K562 (cell line): ENCODE results near the gene MTTP. TPM values are rescaled to one million over a fixed set of nuclear protein-coding genes. Genes with fewer than 3 reads are reported as not detected.

Source experiments
- ATAC-seq: fragments of 200-7000 bp; cut with Tn5 transposase; 3 replicates; pipeline ENCODE4 v1.9.1; 2020; ENCODE audit warnings: moderate library complexity
- BruUV-seq: library from RNA; stranded (reverse); fragments of 400-500 nt; replicated peaks from 2 replicates; lab custom pipeline; 2021; lab: Mats Ljungman, UMichigan
- CTCF ChIA-PET: fragments of 300-600 bp; formaldehyde crosslinking; extraction: SDS; loops from one replicate; lab custom pipeline; 2021; ENCODE audit warnings: low intra/inter-chr PET ratio; lab: Yijun Ruan, JAX
- POLR2A ChIA-PET: fragments of 300-600, 350-650 bp; sonication (Branson Sonifier 250); formaldehyde crosslinking; extraction: SDS; loops from one replicate; lab custom pipeline; 2021; ENCODE audit warnings: antibody characterized with exemption, inconsistent platforms; lab: Yijun Ruan, JAX
- DNase-seq, 4 experiments: peaks; one replicate each; pipeline versions ENCODE4 v3.0.0 to v3.0.0-alpha.2; 2011 to 2018; ENCODE audit warnings: low spot score in 3 of 4, mixed read lengths in 3 of 4; ENCODE audit errors: extremely low read depth in 1 of 4
- FAIRE-seq: peaks from 2 replicates; lab custom pipeline; 2011; peaks lifted over from hg19 to GRCh38; lab: Jason Lieb, UNC
- H2AFZ ChIP-seq: 2 replicates; pipeline ENCODE4 v1.6.0; 2011; ENCODE audit warnings: low read depth, low read length, control low read depth, inconsistent platforms
- H3K27ac ChIP-seq: fragments of 200-600 bp; 3 replicates; pipeline ENCODE4 v1.8.0; 2011; ENCODE audit warnings: low read depth, mild to moderate bottlenecking, control low read depth, inconsistent platforms, low read length, moderate library complexity, mixed read lengths; ENCODE audit errors: extremely low read depth
- H3K27me3 ChIP-seq, 2 experiments: fragments of 300-600 bp in 1 of 2; 2 replicates in 1 of 2; 3 replicates in 1 of 2; pipeline versions ENCODE4 v1.6.0 to v1.8.0; 2011; ENCODE audit warnings: inconsistent platforms in 2 of 2, low read length in 2 of 2, mild to moderate bottlenecking in 1 of 2, mixed read lengths in 1 of 2, moderate library complexity in 1 of 2; ENCODE audit not compliant: control insufficient read depth in 2 of 2, insufficient read depth in 2 of 2
- H3K36me3 ChIP-seq: fragments of 300-600 bp; 3 replicates; pipeline ENCODE4 v1.8.0; 2011; ENCODE audit warnings: mild to moderate bottlenecking, low read length, inconsistent platforms; ENCODE audit not compliant: control insufficient read depth, insufficient read depth
- H3K4me1 ChIP-seq, 2 experiments: fragments of 200-600 bp in 1 of 2; replicated peaks in 1 of 2; 2 replicates in 1 of 2; 3 replicates in 1 of 2; pipeline versions ENCODE4 v1.5.1 to v1.8.0; 2011; ENCODE audit warnings: inconsistent platforms in 2 of 2, low read length in 2 of 2, mild to moderate bottlenecking in 1 of 2, mixed read lengths in 1 of 2, moderate library complexity in 1 of 2; ENCODE audit not compliant: control insufficient read depth in 2 of 2, insufficient read depth in 2 of 2
- H3K4me2 ChIP-seq: 2 replicates; pipeline ENCODE4 v1.6.1; 2011; ENCODE audit warnings: low read length, control low read depth, inconsistent platforms, mixed read lengths; ENCODE audit not compliant: insufficient read depth
- H3K4me3 ChIP-seq: fragments of 200-600 bp; sonication (generic), shearing (Covaris generic); 2 replicates; pipeline ENCODE4 v1.5.1; 2016; ENCODE audit warnings: control low read depth, inconsistent platforms
- H3K79me2 ChIP-seq: fragments of 200-600 bp; 3 replicates; pipeline ENCODE4 v1.8.0; 2011; ENCODE audit warnings: low read length, inconsistent platforms; ENCODE audit not compliant: control insufficient read depth, insufficient read depth
- H3K9ac ChIP-seq, 2 experiments: 2 replicates each; pipeline versions ENCODE4 v1.6.0 to v1.6.1; 2011; ENCODE audit warnings: low read depth in 2 of 2, low read length in 2 of 2, control low read depth in 1 of 2, inconsistent platforms in 1 of 2, mild to moderate bottlenecking in 1 of 2, mixed read lengths in 1 of 2; ENCODE audit not compliant: insufficient read depth in 1 of 2
- H3K9me1 ChIP-seq: one replicate; pipeline ENCODE4 v1.6.0; 2011; ENCODE audit warnings: inconsistent platforms, mild to moderate bottlenecking, low read length, moderate library complexity; ENCODE audit not compliant: control insufficient read depth, insufficient read depth
- H3K9me3 ChIP-seq: replicated peaks from 2 replicates; pipeline ENCODE4 v1.5.1; 2011; ENCODE audit warnings: low read depth, low read length, inconsistent platforms; ENCODE audit not compliant: control insufficient read depth, insufficient read depth
- H4K20me1 ChIP-seq: replicated peaks from 2 replicates; pipeline ENCODE4 v1.6.1; 2011; ENCODE audit warnings: low read length, inconsistent platforms, mixed read lengths; ENCODE audit not compliant: control insufficient read depth, insufficient read depth
- EGR1 ChIP-seq: fragments of 450-650 bp; conservative IDR thresholded peaks from 2 replicates; pipeline ENCODE4 v1.6.1; 2017; ENCODE audit warnings: mild to moderate bottlenecking
- FOXJ3 ChIP-seq: sonication (generic); formaldehyde crosslinking; IDR thresholded peaks from 2 replicates; pipeline ENCODE4 v1.4.0; 2020; ENCODE audit warnings: mild to moderate bottlenecking, missing genetic modification reagents
- MAZ ChIP-seq, 2 experiments: fragments of 450-650 bp in 1 of 2; sonication (generic) in 1 of 2; formaldehyde crosslinking; IDR thresholded peaks in 1 of 2; conservative IDR thresholded peaks in 1 of 2; 2 replicates each; pipeline versions ENCODE4 v1.4.0 to v1.5.0; 2020; ENCODE audit warnings: mild to moderate bottlenecking in 1 of 2, missing genetic modification reagents in 1 of 2
- NBN ChIP-seq: fragments of 450-650 bp; IDR thresholded peaks from 2 replicates; pipeline ENCODE4 v1.6.1; 2016; ENCODE audit warnings: low read depth, mild to moderate bottlenecking
- RFX1 ChIP-seq: fragments of 450-650 bp; IDR thresholded peaks from 2 replicates; pipeline ENCODE4 v1.6.1; 2016; ENCODE audit warnings: mild to moderate bottlenecking, moderate library complexity
- SP1 ChIP-seq: sonication (generic); formaldehyde crosslinking; IDR thresholded peaks from 2 replicates; pipeline ENCODE4 v1.8.1; 2022; ENCODE audit warnings: mild to moderate bottlenecking, missing genetic modification reagents
- SRSF1 ChIP-seq: fragments of 200-400 bp; formaldehyde crosslinking; IDR thresholded peaks from 2 replicates; pipeline ENCODE4 v1.6.1; 2017; ENCODE audit warnings: mild to moderate bottlenecking, low read depth, low read length, moderate library complexity
- ZFP1 ChIP-seq: fragments of 450-650 bp; formaldehyde crosslinking; IDR thresholded peaks from 2 replicates; pipeline ENCODE4 v1.4.0; 2020; ENCODE audit warnings: mild to moderate bottlenecking, mixed read lengths
- ZNF121 ChIP-seq: sonication (generic); formaldehyde crosslinking; conservative IDR thresholded peaks from 2 replicates; pipeline ENCODE4 v1.8.0; 2022; ENCODE audit warnings: missing genetic modification reagents
- ZNF384 ChIP-seq: IDR thresholded peaks from 2 replicates; pipeline ENCODE4 v1.6.1; 2012; ENCODE audit warnings: low read depth, low read length, improper control_type of control experiment
- WGBS: fragments of 100-300 bp; shearing (Covaris generic); methylation state at CpG from one replicate; pipeline ENCODE4 v1.1.6; 2016; ENCODE audit warnings: low coverage, mixed read lengths; ENCODE audit not compliant: insufficient coverage; ENCODE audit errors: missing lambda C conversion rate; 5-methylcytosine and 5-hydroxymethylcytosine counted together
- in situ Hi-C: fragments of 300-500 bp; cut with MboI; formaldehyde crosslinking; loops from 4 replicates; pipeline ENCODE4 v1.15.0; 2018; ENCODE audit warnings: inconsistent platforms, mixed read lengths
- intact Hi-C: fragments of 100-400 bp; cut with micrococcal nuclease; formaldehyde crosslinking; loops from 2 replicates; pipeline ENCODE4 v1.14.2; 2022
- polyA plus RNA-seq, 8 experiments: library from polyadenylated mRNA; depleted of rRNA in 4 of 8; stranded (reverse) in 5 of 8; unstranded in 3 of 8; fragments of >200 nt; fragmentation: Nextera tagmentation in 2 of 8; fragmentation: Illumina TruSeq in 1 of 8; extraction: Ambion mirVana in 2 of 8; extraction: Trizol in 1 of 8; gene quantifications; 2 replicates each; pipeline versions ENCODE4 v1.2.1 to v1.2.3, GENCODE V29; 2011 to 2014; ENCODE audit warnings: inconsistent platforms in 1 of 8, missing spikeins in 1 of 8
- total RNA-seq, 7 experiments: library from RNA; depleted of rRNA in 6 of 7; stranded (reverse); fragments of >200 nt in 6 of 7; fragmentation: Illumina TruSeq in 2 of 7; extraction: Trizol in 2 of 7; gene quantifications; 2 replicates each; pipeline versions ENCODE4 v1.2.1 to v1.2.3, GENCODE V29; 2011 to 2021; ENCODE audit warnings: low replicate concordance in 1 of 7
- TF ChIP-seq, protein P1 (sequence below): fragments of 450-650 bp; IDR thresholded peaks from 2 replicates; pipeline ENCODE4 v1.6.1; 2017; ENCODE audit warnings: antibody characterized with exemption, mild to moderate bottlenecking

Gene MTTP
- total and polyA plus RNA-seq, 9 of the 15 experiments (the other 6 are each of a cell fraction or from before 2014, with no cell fraction given): 0.01 to 0.29 (median 0.04) TPM; not detected in 2

DNA sequence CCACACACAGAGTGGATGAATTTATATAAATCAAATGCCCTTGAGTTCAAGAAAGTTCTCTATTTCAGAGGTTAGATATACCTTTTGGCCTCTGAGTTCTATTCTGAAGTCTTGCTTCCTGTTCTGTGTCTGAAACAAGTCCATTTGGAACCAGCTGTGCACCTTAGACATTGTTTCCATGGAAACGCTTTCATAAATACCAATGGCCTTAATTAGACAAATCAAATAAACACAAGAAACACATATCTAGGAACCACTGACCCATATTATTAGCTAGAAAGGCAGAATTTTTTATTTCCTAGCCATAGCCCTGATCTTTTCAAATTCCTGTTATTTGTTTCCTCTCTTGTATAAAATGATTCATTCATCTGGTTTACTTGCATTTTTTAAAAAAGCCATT, 91.4 kb downstream of the MTTP start:
- H2AFZ ChIP-seq: no peak overlapping the region
- peaks cover 7% of the 10 kb centered on the region in 2 experiments; a peak in 3 of 5 replicates for H3K27me3 ChIP-seq
- ATAC-seq (no peak), DNase-seq (no peak), FAIRE-seq (no peak)
- intact Hi-C loops: no loop called here
- H3K79me2 ChIP-seq: no peaks in the 10 kb centered on the region
- no peak overlapping the region for H3K4me2 ChIP-seq
- no peaks in the 10 kb centered on the region for H3K9me1 ChIP-seq
- no peak overlapping the region for H3K9ac ChIP-seq
- POLR2A ChIA-PET: no interaction called here
- no peaks in the 10 kb centered on the region for H3K9me3 ChIP-seq
- WGBS: 0% methylated on average over 1 of the region's 1 CpG
- in situ Hi-C loops: no loop called here
- H3K27ac ChIP-seq: no peak overlapping the region
- H4K20me1 ChIP-seq: no peaks in the 10 kb centered on the region
- H3K4me3 ChIP-seq: no peak overlapping the region
- peak; percentile 45 for TF ChIP-seq RFX1
- TF ChIP-seq ZFP1 (CRISPR knock-in tag): no peak
- H3K36me3 ChIP-seq: no peaks in the 10 kb centered on the region
- BruUV-seq: no TSS peak
- CTCF ChIA-PET: no interaction called here
- H3K4me1 ChIP-seq: no peaks in the 10 kb centered on the region; a peak in 1 of 5 replicates

DNA sequence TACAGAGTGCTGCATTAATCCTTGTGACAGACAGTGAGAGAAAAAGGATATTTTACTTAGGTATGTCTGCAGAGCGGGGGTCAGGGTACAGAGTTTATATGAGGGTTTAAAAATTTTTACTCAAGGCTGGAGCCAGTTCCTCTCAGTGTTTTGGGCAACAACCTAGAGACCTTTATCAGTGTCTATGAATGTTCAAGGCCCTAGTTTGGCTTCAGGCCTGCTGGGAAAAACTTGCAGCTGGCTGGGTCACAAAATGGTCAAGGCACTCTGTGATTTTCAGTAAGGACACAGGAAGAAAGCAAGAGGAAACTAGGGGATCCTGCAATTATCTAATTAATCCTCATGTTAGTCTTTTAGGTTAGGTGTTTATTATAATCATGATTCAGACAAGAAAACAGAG, 93.8 kb downstream of the MTTP start:
- H3K36me3 ChIP-seq: no peaks in the 10 kb centered on the region
- H2AFZ ChIP-seq: no peak overlapping the region
- intact Hi-C loops: no loop called here
- no peak overlapping the region for H3K27ac ChIP-seq
- in situ Hi-C loops: no loop called here
- BruUV-seq: no TSS peak
- 0% methylated on average over 1 of the region's 1 CpG for WGBS
- CTCF ChIA-PET: no interaction called here
- TF ChIP-seq MAZ (CRISPR knock-in tag; conservative IDR thresholded peaks at IDR 0.05 in 1 of 2, IDR thresholded peaks at IDR 0.05 in 1 of 2) (no peak), FOXJ3 (no peak), SRSF1 (no peak), NBN (no peak), EGR1 (no peak), SP1 (CRISPR knock-in tag) (no peak), ZNF384 (no peak), ZNF121 (CRISPR knock-in tag) (no peak)
- TF ChIP-seq, protein P1, sequence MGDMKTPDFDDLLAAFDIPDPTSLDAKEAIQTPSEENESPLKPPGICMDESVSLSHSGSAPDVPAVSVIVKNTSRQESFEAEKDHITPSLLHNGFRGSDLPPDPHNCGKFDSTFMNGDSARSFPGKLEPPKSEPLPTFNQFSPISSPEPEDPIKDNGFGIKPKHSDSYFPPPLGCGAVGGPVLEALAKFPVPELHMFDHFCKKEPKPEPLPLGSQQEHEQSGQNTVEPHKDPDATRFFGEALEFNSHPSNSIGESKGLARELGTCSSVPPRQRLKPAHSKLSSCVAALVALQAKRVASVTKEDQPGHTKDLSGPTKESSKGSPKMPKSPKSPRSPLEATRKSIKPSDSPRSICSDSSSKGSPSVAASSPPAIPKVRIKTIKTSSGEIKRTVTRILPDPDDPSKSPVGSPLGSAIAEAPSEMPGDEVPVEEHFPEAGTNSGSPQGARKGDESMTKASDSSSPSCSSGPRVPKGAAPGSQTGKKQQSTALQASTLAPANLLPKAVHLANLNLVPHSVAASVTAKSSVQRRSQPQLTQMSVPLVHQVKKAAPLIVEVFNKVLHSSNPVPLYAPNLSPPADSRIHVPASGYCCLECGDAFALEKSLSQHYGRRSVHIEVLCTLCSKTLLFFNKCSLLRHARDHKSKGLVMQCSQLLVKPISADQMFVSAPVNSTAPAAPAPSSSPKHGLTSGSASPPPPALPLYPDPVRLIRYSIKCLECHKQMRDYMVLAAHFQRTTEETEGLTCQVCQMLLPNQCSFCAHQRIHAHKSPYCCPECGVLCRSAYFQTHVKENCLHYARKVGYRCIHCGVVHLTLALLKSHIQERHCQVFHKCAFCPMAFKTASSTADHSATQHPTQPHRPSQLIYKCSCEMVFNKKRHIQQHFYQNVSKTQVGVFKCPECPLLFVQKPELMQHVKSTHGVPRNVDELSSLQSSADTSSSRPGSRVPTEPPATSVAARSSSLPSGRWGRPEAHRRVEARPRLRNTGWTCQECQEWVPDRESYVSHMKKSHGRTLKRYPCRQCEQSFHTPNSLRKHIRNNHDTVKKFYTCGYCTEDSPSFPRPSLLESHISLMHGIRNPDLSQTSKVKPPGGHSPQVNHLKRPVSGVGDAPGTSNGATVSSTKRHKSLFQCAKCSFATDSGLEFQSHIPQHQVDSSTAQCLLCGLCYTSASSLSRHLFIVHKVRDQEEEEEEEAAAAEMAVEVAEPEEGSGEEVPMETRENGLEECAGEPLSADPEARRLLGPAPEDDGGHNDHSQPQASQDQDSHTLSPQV: no peak
- no peak overlapping the region for H3K4me2 ChIP-seq
- DNase-seq (no peak), FAIRE-seq (no peak), ATAC-seq (no peak)
- no peaks in the 10 kb centered on the region for H4K20me1 ChIP-seq
- POLR2A ChIA-PET: no interaction called here
- peaks cover 0 to 2% of the 10 kb centered on the region in 2 experiments; a peak in 1 of 5 replicates for H3K27me3 ChIP-seq
- no peaks in the 10 kb centered on the region for H3K9me3 ChIP-seq
- H3K79me2 ChIP-seq: no peaks in the 10 kb centered on the region
- no peak overlapping the region for H3K9ac ChIP-seq
- H3K4me3 ChIP-seq: no peak overlapping the region
- no peaks in the 10 kb centered on the region for H3K9me1 ChIP-seq
- H3K4me1 ChIP-seq: no peaks in the 10 kb centered on the region; a peak in 1 of 5 replicates
